Left ventricle myocardium inferior (tissue), 1 donor: Measurements from ENCODE around the gene COA7. TPM values are rescaled to one million over a fixed set of nuclear protein-coding genes. Genes with fewer than 3 reads are reported as not detected.
A peak's percentile ranks its signal among the peaks of the same experiment; 100 is the strongest.

Source experiments
- DNase-seq: peaks from one replicate; pipeline ENCODE4 v3.0.0-alpha.2; 2020
- H3K27ac ChIP-seq: fragments of 200-600 bp; replicated peaks from 2 replicates; pipeline ENCODE4 v1.8.0; 2021
- H3K27me3 ChIP-seq: fragments of 200-600 bp; 2 replicates; pipeline ENCODE4 v1.8.0; 2021; ENCODE audit warnings: low read depth
- H3K36me3 ChIP-seq: fragments of 200-600 bp; 2 replicates; pipeline ENCODE4 v1.8.0; 2021
- H3K4me1 ChIP-seq: fragments of 200-600 bp; 2 replicates; pipeline ENCODE4 v1.8.0; 2021
- H3K4me3 ChIP-seq: fragments of 200-600 bp; 2 replicates; pipeline ENCODE4 v1.8.0; 2021; ENCODE audit warnings: mild to moderate bottlenecking, moderate library complexity
- H3K9me3 ChIP-seq: fragments of 200-600 bp; replicated peaks from 2 replicates; pipeline ENCODE4 v1.8.0; 2021
- intact Hi-C: fragments of 100-400 bp; cut with micrococcal nuclease; formaldehyde crosslinking; loops from one replicate; pipeline ENCODE4 v1.11.0; 2022
- long read RNA-seq: library from polyadenylated mRNA; unstranded; transcript quantifications from one replicate; pipeline ENCODE4 v2.0.0, GENCODE V29; 2021
- total RNA-seq: library from RNA; stranded (reverse); fragmentation: NEBNext Ultra II Directional; extraction: Animal tissue kit (Norgen Biotek cat#: 25700); gene quantifications from one replicate; pipeline ENCODE4 v1.2.1, GENCODE V29; 2021
- TF ChIP-seq, protein P1 (sequence below): fragments of 200-600 bp; IDR thresholded peaks from 2 replicates; pipeline ENCODE4 v1.8.0; 2021; ENCODE audit warnings: antibody characterized with exemption, mild to moderate bottlenecking, borderline replicate concordance
- donor health status: DM: no; HTN: yes; CAD: no; lungs with severe emphysema.

COA7 gene
- 18.5 TPM for total RNA-seq
- long read RNA-seq, full-length matches to known transcripts: 12 of 14 reads
- long read RNA-seq, partial matches to known transcripts: 0 of 14 reads
- long read RNA-seq, other reads (novel, unspliced or antisense): 2 of 14 reads

DNA sequence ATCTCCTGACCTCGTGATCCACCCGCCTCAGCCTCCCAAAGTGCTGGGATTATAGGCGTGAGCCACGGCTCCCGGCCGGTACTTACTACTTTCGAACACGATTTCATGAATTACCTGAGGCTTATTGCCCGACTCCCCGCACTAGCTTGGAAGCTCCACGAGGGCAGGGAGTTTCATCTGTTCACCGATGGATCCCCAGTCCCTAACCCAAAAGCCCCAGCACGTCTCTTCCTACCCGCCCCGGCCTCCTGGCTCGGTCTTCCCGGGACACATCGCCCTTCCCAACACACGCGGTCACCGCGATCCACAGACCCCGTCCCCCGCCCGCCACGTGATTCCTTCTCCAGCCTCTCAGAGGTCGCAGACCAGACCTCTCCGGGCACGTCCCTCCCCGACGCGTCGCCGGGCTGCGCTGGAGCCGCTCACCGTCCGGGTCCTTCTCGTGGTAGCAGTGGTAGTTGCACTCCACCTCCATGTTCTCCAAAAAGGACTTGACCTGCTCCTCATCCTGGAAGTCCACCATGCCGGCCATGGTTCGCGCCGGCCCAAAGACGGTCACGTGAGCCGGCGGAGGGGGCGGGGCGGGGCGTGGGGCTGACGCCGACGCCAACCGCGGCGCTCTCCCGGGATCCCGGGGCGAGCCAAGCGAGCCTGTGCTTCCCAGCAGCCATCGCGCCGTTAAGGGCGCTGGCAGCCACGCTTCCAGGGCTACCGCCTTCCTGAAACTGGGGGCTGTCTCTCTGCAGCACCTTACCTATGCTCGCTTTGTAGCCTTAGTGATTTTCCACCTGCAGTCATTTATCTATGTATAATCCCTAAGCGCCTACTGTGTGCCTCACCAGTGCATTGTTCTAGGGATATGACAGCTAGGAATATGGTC, at the start of gene COA7:
TSS of gene COA7 (minus strand) at position 553 of the 880 bp plus-strand sequence. CDS start at position 532, 21 bp downstream.
- DNase-seq: peak; percentile 90
- Histone ChIP-seq H3K4me1 (peaks cover 34% of the 10 kb centered on the region), H3K27ac (peak within 1 kb of the TSS; percentile 90), H3K4me3 (peak within 1 kb of the TSS; percentile 86), H3K9me3 (no peaks in the 10 kb centered on the region), H3K36me3 (no peaks in the 10 kb centered on the region), H3K27me3 (no peaks in the 10 kb centered on the region)
- TF ChIP-seq, protein P1, sequence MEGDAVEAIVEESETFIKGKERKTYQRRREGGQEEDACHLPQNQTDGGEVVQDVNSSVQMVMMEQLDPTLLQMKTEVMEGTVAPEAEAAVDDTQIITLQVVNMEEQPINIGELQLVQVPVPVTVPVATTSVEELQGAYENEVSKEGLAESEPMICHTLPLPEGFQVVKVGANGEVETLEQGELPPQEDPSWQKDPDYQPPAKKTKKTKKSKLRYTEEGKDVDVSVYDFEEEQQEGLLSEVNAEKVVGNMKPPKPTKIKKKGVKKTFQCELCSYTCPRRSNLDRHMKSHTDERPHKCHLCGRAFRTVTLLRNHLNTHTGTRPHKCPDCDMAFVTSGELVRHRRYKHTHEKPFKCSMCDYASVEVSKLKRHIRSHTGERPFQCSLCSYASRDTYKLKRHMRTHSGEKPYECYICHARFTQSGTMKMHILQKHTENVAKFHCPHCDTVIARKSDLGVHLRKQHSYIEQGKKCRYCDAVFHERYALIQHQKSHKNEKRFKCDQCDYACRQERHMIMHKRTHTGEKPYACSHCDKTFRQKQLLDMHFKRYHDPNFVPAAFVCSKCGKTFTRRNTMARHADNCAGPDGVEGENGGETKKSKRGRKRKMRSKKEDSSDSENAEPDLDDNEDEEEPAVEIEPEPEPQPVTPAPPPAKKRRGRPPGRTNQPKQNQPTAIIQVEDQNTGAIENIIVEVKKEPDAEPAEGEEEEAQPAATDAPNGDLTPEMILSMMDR: no peak
- intact Hi-C loops: no loop called here

DNA sequence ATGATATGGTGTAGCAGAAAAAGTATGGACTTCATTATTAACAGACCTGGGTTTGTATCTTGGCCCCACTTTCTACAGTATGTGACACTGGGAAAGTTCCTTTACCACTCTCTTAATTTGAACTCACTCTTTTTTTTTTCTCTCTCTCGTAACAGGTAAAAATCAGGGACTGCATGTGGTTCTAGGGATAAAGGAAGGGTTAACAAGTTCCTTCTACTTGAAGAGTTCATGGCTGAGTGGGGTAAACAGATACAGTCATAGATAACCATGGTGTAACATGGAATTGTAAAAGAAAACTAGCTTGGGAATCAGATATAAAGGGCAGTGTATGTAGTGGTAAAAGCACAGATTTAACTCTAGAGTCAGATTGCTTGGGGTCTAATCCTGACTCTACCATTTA, 49.3 kb upstream of the COA7 start:
- intact Hi-C loops: no loop called here
- H3K27ac ChIP-seq: no peak overlapping the region
- no peaks in the 10 kb centered on the region for H3K36me3 ChIP-seq
- no peaks in the 10 kb centered on the region for H3K27me3 ChIP-seq
- H3K9me3 ChIP-seq: no peaks in the 10 kb centered on the region
- no peak for DNase-seq
- H3K4me3 ChIP-seq: no peak overlapping the region
- TF ChIP-seq, protein P1: no peak
- peaks cover 86% of the 10 kb centered on the region for H3K4me1 ChIP-seq

DNA sequence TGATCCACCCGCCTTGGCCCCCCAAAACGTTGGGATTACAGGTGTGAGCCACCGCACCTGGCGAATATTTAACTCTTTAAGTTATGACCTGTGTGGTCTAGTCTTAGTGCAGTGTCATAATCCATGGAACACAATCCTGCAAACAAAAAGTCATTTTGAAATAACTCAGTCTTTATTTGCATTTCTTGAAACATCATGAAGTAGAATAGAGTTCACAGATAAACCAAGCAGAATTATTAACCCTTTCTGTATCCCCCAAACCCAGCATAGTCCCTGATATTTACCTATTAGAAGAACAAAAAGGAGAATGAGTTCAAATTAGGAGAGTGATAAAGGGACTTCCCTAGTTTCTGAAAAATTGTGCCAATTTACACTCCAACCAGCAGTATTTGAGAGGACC, 48.0 kb upstream of the COA7 start:
- TF ChIP-seq, protein P1: no peak
- intact Hi-C loops: no loop called here
- DNase-seq: no peak
- no peaks in the 10 kb centered on the region for H3K27me3 ChIP-seq
- no peak overlapping the region for H3K4me3 ChIP-seq
- no peaks in the 10 kb centered on the region for H3K9me3 ChIP-seq
- no peak overlapping the region for H3K27ac ChIP-seq
- H3K36me3 ChIP-seq: no peaks in the 10 kb centered on the region
- peaks cover 78% of the 10 kb centered on the region for H3K4me1 ChIP-seq

DNA sequence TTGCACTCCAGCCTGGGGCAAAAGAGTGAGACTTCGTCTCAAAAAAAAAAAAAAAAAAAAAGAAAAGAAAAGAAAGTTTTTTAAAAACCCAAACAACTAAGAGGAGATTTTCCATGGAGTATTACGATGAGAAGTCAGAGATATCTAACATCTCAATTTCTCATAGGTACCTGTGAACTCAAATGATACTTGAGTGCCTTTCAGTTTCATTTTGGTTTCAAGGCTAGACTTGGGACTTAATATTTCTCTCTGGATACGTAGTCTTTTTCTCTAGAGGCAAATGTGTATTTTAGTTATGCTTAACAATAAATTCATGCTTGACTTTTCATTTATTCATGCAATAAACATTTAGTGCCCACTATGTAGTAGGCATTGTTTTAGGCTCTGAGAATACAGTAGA, 43.1 kb upstream of the COA7 start:
- Histone ChIP-seq H3K9me3 (no peaks in the 10 kb centered on the region), H3K27me3 (no peaks in the 10 kb centered on the region), H3K4me3 (no peak overlapping the region), H3K4me1 (peaks cover 76% of the 10 kb centered on the region), H3K27ac (peak overlapping the region; percentile 77), H3K36me3 (no peaks in the 10 kb centered on the region)
- no peak for DNase-seq
- TF ChIP-seq, protein P1: no peak
- intact Hi-C loops: no loop called here

DNA sequence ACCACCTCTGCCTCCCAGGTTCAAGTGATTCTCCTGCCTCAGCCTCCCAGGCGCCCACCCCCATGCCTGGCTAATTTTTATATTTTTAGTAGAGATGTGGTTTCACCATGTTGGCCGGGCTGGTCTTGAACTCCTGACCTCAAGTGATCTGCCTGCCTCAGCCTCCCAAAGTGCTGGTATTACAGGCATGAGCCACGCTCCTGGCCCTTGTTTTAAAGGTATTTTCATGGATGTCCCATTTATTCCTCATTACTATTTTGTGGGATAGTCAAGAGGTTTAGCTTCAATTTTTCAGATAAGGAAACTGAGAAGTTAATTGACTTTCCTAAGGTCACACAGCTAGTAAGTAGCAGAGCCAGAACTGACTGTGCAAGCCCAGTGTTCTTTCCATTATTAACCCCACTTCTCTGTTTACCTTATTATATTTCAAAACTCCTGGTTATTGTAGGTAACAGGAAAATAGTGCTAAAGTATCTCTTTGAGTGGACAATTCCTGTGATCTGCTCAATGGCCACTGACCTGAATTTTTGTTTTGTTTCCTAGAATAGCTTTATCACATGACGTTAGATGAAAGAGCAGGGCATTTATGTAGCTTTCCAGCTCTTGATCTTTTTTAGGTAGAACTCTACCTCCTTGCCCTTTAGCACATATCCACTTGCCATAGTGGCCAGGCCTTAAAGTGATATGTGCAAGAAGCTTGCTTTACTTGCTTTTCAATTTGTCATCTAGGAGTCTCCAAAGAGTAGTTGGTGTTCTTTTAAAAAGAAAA, 41.7 kb upstream of the COA7 start:
- Histone ChIP-seq H3K4me3 (no peak overlapping the region), H3K4me1 (peaks cover 65% of the 10 kb centered on the region), H3K36me3 (no peaks in the 10 kb centered on the region), H3K27me3 (no peaks in the 10 kb centered on the region), H3K27ac (peak overlapping the region; percentile 77), H3K9me3 (no peaks in the 10 kb centered on the region)
- no peak for DNase-seq
- intact Hi-C loops: no loop called here
- TF ChIP-seq, protein P1: no peak
